Mesenchymal stem cell (in vitro differentiated cells and primary cell): ENCODE results near the gene SLC39A6.

Experiments
- DNase-seq: peaks from one replicate; pipeline ENCODE4 v3.0.0-alpha.2; 2013
- H2AFZ ChIP-seq: one replicate; pipeline ENCODE4 v1.6.1; 2013; ENCODE audit warnings: low read depth, mild to moderate bottlenecking, control low read depth, inconsistent platforms, low read length, moderate library complexity
- H2AK5ac ChIP-seq: 2 replicates; pipeline ENCODE4 v1.6.1; 2013; ENCODE audit warnings: low read length, moderate library complexity, mild to moderate bottlenecking, inconsistent platforms; ENCODE audit not compliant: severe bottlenecking
- H2BK120ac ChIP-seq: one replicate; pipeline ENCODE4 v1.6.1; 2013; ENCODE audit warnings: low read depth, mild to moderate bottlenecking, inconsistent platforms, low read length, moderate library complexity
- H2BK12ac ChIP-seq, 2 experiments: one replicate each; pipeline ENCODE4 v1.6.1; 2013; ENCODE audit warnings: inconsistent platforms in 2 of 2, low read length in 2 of 2, mild to moderate bottlenecking in 2 of 2, moderate library complexity in 2 of 2, control low read depth in 1 of 2
- H2BK15ac ChIP-seq: one replicate; pipeline ENCODE4 v1.6.1; 2013; ENCODE audit warnings: mild to moderate bottlenecking, low read depth, inconsistent platforms; ENCODE audit not compliant: poor library complexity, severe bottlenecking
- H2BK5ac ChIP-seq: 2 replicates; pipeline ENCODE4 v1.6.1; 2013; ENCODE audit warnings: low read depth, mild to moderate bottlenecking, low read length, control low read depth, inconsistent platforms; ENCODE audit not compliant: poor library complexity, severe bottlenecking
- H3K14ac ChIP-seq, 2 experiments: one replicate each; pipeline ENCODE4 v1.6.1; 2013; ENCODE audit warnings: inconsistent platforms in 2 of 2, low read length in 2 of 2, control low read depth in 1 of 2, mild to moderate bottlenecking in 1 of 2, moderate library complexity in 1 of 2
- H3K18ac ChIP-seq, 2 experiments: one replicate each; pipeline ENCODE4 v1.6.1; 2013; ENCODE audit warnings: inconsistent platforms in 2 of 2, low read length in 2 of 2, control low read depth in 1 of 2, low read depth in 1 of 2, mild to moderate bottlenecking in 1 of 2
- H3K23ac ChIP-seq, 2 experiments: one replicate each; pipeline ENCODE4 v1.6.1; 2013; ENCODE audit warnings: inconsistent platforms in 2 of 2, low read length in 2 of 2, mild to moderate bottlenecking in 2 of 2, moderate library complexity in 2 of 2, control low read depth in 1 of 2
- H3K27ac ChIP-seq: 2 replicates; pipeline ENCODE4 v1.5.1; 2013; ENCODE audit warnings: mild to moderate bottlenecking, moderate library complexity, low read length, control low read depth, inconsistent platforms; ENCODE audit not compliant: poor library complexity, severe bottlenecking
- H3K27me3 ChIP-seq, 2 experiments: 2 replicates each; pipeline versions ENCODE4 v1.6.1 to v1.7.0; 2013; ENCODE audit warnings: low read length in 2 of 2, mild to moderate bottlenecking in 2 of 2, moderate library complexity in 2 of 2, control low read depth in 1 of 2, inconsistent platforms in 1 of 2; ENCODE audit not compliant: control insufficient read depth in 1 of 2, insufficient read depth in 1 of 2
- H3K36me3 ChIP-seq, 2 experiments: 2 replicates each; pipeline versions ENCODE4 v1.6.1 to v1.7.0; 2013; ENCODE audit warnings: low read length in 2 of 2, control low read depth in 1 of 2, inconsistent platforms in 1 of 2, low read depth in 1 of 2, mild to moderate bottlenecking in 1 of 2; ENCODE audit not compliant: insufficient read depth in 2 of 2, control insufficient read depth in 1 of 2
- H3K4ac ChIP-seq, 2 experiments: one replicate each; pipeline ENCODE4 v1.6.1; 2013; ENCODE audit warnings: inconsistent platforms in 2 of 2, low read length in 2 of 2, mild to moderate bottlenecking in 2 of 2, moderate library complexity in 2 of 2, control low read depth in 1 of 2, low read depth in 1 of 2
- H3K4me1 ChIP-seq: 2 replicates; pipeline ENCODE4 v1.6.1; 2013; ENCODE audit warnings: low read depth, low read length, control low read depth; ENCODE audit not compliant: control insufficient read depth, insufficient read depth
- H3K4me2 ChIP-seq: 2 replicates; pipeline ENCODE4 v1.6.1; 2013; ENCODE audit warnings: low read length, mild to moderate bottlenecking, inconsistent platforms; ENCODE audit not compliant: poor library complexity, severe bottlenecking
- H3K4me3 ChIP-seq, 2 experiments: 2 replicates each; pipeline versions ENCODE4 v1.5.1 to v1.7.0; 2013; ENCODE audit warnings: low read length in 2 of 2, mild to moderate bottlenecking in 2 of 2, control low read depth in 1 of 2, low read depth in 1 of 2; ENCODE audit not compliant: insufficient read depth in 1 of 2
- H3K79me1 ChIP-seq: replicated peaks from 2 replicates; pipeline ENCODE4 v1.6.1; 2013; ENCODE audit warnings: mild to moderate bottlenecking, control low read depth, low read length, inconsistent platforms; ENCODE audit not compliant: poor library complexity, severe bottlenecking
- H3K9ac ChIP-seq: 2 replicates; pipeline ENCODE4 v1.7.0; 2013; ENCODE audit warnings: mild to moderate bottlenecking, low read length, moderate library complexity
- H3K9me3 ChIP-seq: 2 replicates; pipeline ENCODE4 v1.7.0; 2013; ENCODE audit warnings: mild to moderate bottlenecking, low read length; ENCODE audit not compliant: control insufficient read depth
- H4K8ac ChIP-seq: one replicate; pipeline ENCODE4 v1.6.1; 2013; ENCODE audit warnings: inconsistent platforms, mild to moderate bottlenecking, low read length, moderate library complexity
- H4K91ac ChIP-seq: one replicate; pipeline ENCODE4 v1.6.1; 2013; ENCODE audit warnings: mild to moderate bottlenecking, low read length, inconsistent platforms
- WGBS: methylation state at CpG from one replicate; pipeline ENCODE4 v1.1.7; 2013; ENCODE audit warnings: mixed read lengths; 5-methylcytosine and 5-hydroxymethylcytosine counted together

SLC39A6 gene

DNA sequence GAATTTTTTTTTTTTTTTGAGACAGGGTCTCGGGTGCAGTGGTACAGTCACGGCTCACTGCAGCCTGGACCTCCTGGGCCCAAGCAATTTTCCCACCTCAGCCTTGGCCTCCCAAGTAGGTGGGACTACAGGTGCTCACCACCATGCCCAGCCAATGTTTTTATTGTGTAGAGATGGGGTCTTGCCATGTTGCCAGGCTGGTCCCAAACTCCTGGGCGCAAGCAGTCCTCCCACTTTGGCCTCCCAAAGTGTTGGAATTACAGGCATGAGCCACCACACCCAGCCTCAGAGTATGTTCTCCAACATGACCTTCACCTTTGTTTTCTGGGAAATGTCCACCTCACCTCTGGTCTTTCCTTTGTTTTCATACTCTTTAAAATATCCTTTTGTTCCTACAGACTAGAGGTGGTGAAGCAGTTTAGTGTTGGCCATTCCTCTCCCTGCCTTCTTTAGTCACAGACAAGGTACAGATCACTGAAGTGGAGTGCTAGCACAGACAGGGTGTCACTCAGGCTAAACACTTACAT is 38.6 kb upstream of the SLC39A6 start:
- Histone ChIP-seq H4K8ac (no peak overlapping the region), H3K4me1 (peaks cover 2% of the 10 kb centered on the region), H2BK120ac (no peak overlapping the region), H3K36me3 (peaks cover 47 to 89% of the 10 kb centered on the region in 2 experiments), H2AFZ (no peak overlapping the region), H3K4me3 (no peak overlapping the region), H3K23ac (no peak overlapping the region), H3K27me3 (no peaks in the 10 kb centered on the region), H3K9ac (no peak overlapping the region), H3K79me1 (peaks cover 19% of the 10 kb centered on the region), H2BK5ac (no peak overlapping the region), H2BK15ac (no peak overlapping the region), H3K4ac (no peak overlapping the region), H3K14ac (no peak overlapping the region), H2BK12ac (no peak overlapping the region), H3K18ac (no peak overlapping the region), H3K27ac (no peak overlapping the region), H3K9me3 (no peaks in the 10 kb centered on the region), H4K91ac (no peak overlapping the region), H2AK5ac (no peak overlapping the region), H3K4me2 (no peak overlapping the region)
- no peak for DNase-seq
- 87% methylated on average over 3 of the region's 3 CpGs for WGBS

DNA sequence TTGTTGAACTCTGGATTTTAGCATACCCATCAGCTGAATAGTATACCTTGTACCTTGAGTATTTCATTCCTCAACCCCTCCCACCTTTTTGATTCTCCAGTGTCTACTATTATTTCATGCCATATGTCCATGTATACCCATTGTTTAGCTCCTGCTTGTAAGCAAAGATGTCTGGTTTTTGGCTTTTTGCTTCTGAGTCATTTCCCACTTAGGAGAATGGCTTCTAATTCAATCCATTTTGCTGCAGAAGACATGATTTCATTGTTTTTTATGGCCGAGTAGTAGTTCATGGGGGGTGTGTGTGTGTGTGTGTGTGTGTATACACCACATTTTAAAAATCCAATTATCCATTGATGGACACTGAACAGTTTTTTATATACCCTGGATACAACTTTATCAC is 33.8 kb upstream of the SLC39A6 start:
- no CpG with 5 or more reads among the region's 1 CpG for WGBS
- Histone ChIP-seq H2BK120ac (no peak overlapping the region), H3K4me2 (no peak overlapping the region), H4K8ac (no peak overlapping the region), H3K36me3 (peaks cover 16 to 87% of the 10 kb centered on the region in 2 experiments), H3K23ac (no peak overlapping the region), H3K9ac (no peak overlapping the region), H2BK15ac (no peak overlapping the region), H3K4ac (no peak overlapping the region), H2AFZ (no peak overlapping the region), H3K18ac (no peak overlapping the region), H3K27me3 (no peaks in the 10 kb centered on the region), H2AK5ac (peak overlapping the region; percentile 80), H2BK12ac (no peak overlapping the region), H3K9me3 (no peaks in the 10 kb centered on the region), H3K14ac (no peak overlapping the region), H3K79me1 (peaks cover 8% of the 10 kb centered on the region), H3K4me1 (peaks cover 3% of the 10 kb centered on the region), H3K4me3 (no peak overlapping the region), H3K27ac (peak overlapping the region; percentile 38), H4K91ac (no peak overlapping the region), H2BK5ac (no peak overlapping the region)
- no peak for DNase-seq

DNA sequence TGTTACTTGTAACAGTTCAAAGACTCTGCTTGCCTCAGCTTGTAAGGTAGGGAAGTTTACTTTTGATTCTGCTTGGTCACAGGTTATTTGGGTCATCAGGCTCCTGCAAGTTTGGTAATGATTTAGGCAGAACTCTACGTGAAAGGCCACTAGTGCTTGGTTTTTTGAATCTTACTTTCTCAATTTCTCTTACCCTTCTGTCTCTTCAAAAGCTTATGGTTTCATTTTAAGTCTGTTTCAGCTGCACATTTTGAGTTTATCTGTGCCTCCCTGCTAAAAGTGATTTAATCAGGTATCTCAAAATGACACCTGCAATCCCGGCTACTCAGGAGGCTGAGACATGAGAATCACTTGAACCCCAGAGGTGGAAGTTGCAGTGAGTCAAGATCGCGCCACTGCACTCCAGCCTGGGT is 31.8 kb upstream of the SLC39A6 start:
- Histone ChIP-seq H3K36me3 (peaks cover 11 to 83% of the 10 kb centered on the region in 2 experiments), H3K4me2 (no peak overlapping the region), H3K27ac (no peak overlapping the region), H3K9ac (no peak overlapping the region), H3K79me1 (peaks cover 3% of the 10 kb centered on the region), H3K4me1 (peaks cover 5% of the 10 kb centered on the region), H4K91ac (no peak overlapping the region), H3K14ac (no peak overlapping the region), H2AK5ac (peak overlapping the region; percentile 57), H2BK15ac (no peak overlapping the region), H3K4me3 (no peak overlapping the region), H3K23ac (no peak overlapping the region), H3K4ac (no peak overlapping the region), H2BK120ac (no peak overlapping the region), H2BK12ac (no peak overlapping the region), H4K8ac (no peak overlapping the region), H3K27me3 (no peaks in the 10 kb centered on the region), H3K18ac (no peak overlapping the region), H2AFZ (no peak overlapping the region), H3K9me3 (no peaks in the 10 kb centered on the region), H2BK5ac (no peak overlapping the region)
- no peak for DNase-seq
- WGBS: 100% methylated on average over 4 of the region's 4 CpGs

DNA sequence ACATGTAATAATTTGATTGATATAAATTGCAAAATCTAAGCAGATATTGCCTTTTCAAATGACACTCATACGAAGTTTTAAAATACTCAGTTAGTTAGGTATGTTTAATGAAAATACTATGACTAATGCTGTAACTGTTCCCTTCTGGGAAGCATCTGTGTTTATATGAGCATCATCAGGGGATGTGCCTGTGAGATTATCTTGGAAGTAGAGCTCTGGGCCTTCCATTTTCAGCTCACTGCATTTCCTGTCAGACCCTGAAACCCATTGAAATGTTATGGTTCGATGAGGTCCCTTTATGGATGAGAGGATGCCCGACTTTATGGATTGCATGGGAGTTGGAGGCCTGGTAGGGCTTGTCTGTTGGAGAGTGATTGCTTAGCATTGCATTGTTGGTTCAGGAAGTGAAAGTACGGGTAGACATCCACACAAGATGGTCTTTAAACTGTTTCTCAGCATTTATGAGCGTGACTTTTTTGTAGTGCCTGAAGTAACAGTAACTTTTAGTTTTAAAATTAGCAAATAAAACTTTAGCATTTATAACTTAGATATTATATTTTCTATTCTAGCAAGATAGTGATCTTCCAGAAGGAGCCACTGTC is 29.2 kb upstream of the SLC39A6 start:
- H4K8ac ChIP-seq: peak overlapping the region; percentile 27
- H2BK120ac ChIP-seq: no peak overlapping the region
- no peaks in the 10 kb centered on the region for H3K9me3 ChIP-seq
- peak overlapping the region in 1 of 2 experiments; percentile 4 for H3K4me3 ChIP-seq
- peak; percentile 83 for DNase-seq
- no peaks in the 10 kb centered on the region for H3K27me3 ChIP-seq
- H3K23ac ChIP-seq: no peak overlapping the region
- WGBS: 28% methylated on average over 2 of the region's 5 CpGs
- peak overlapping the region; percentile 98 for H3K27ac ChIP-seq
- H2BK15ac ChIP-seq: no peak overlapping the region
- no peak overlapping the region for H3K4me2 ChIP-seq
- peak overlapping the region; percentile 70 for H2AK5ac ChIP-seq
- no peak overlapping the region for H2AFZ ChIP-seq
- peaks cover 8 to 75% of the 10 kb centered on the region in 2 experiments for H3K36me3 ChIP-seq
- peak overlapping the region in 1 of 2 experiments; percentile 80 for H3K18ac ChIP-seq
- H4K91ac ChIP-seq: no peak overlapping the region
- H3K4ac ChIP-seq: peak overlapping the region in 1 of 2 experiments; percentile 58
- H3K9ac ChIP-seq: peak overlapping the region; percentile 63
- peak overlapping the region in 1 of 2 experiments; percentile 41 for H3K14ac ChIP-seq
- peak overlapping the region; percentile 84 for H2BK5ac ChIP-seq
- no peak overlapping the region for H2BK12ac ChIP-seq
- peaks cover 5% of the 10 kb centered on the region for H3K79me1 ChIP-seq
- H3K4me1 ChIP-seq: peaks cover 6% of the 10 kb centered on the region
